NCI-H1436 treated with DMSO at 0.1 percent for 48 hours (cell line): ENCODE measurements around the gene ADAD1.

Source experiments
- DNase-seq: peaks from one replicate; lab custom pipeline; 2025; lab: John Stamatoyannopoulos, UW

The ADAD1 gene

DNA sequence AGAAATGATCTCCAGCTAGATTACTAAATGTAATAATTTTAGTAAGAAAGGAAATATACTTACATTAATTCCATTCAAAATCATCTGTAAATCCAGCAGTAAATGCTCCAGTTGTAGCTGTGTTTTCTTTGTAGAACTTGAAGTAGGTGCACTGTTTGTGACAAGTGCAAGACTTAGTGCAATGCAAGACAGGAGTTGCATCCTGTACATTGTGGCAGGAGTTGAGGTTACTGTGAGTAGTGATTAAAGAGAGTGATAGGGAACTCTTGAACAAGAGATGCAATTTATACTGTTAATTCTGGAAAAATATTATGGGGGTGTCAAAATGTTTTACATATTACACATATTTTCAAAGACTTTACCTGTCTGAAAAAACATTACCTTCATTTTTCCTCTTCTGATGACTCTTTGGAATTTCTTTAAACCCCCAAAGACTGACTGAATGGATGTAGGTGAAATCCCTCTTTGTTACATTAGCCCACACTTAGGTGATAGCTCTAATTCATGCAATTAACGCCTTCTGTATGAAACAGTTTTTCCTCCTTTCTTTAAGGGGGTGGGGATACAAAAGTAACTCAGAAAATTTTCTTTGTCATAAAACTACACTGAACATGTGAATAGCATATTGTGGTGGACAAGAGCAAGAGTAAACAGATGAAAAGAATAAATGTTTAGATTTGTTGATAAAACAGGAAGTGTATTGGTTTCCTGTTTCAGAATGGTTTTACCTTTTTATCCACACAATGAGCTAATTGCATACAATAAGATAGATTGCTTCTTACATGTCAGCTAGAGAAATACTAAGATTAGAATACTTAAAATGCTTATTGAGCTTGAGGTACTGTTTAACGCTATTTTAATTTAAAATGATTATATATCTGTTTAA, 77.7 kb downstream of the ADAD1 start, which contains the start of gene IL2:
IL2 (minus strand) TSS at position 495 of the 886 bp plus-strand sequence; CDS start at position 210, 285 bp downstream.
- no peak for DNase-seq

- DNase-seq = no peak
Observed at GRCh38 chr4:122458625-122459024, 79.8 kb downstream of the ADAD1 start.

DNA sequence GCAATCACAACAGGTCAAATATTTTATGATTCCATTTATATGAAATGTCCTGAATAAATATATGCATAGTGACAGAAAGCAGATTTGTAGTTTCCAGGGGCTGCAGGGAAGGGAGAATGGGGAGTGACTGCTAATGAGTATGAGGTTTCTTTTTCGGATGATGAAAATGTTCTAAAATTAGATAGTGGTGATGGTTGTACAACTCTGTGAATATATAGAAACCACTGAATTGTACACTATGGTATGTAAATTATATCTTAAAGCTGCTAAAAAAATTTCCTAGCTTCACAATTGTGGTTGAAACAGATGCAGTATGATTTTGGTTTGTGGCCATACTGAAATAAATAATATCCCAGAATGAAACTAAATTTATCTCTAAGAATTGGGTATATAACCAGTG, 90.6 kb downstream of the ADAD1 start:
- DNase-seq = no peak

DNA sequence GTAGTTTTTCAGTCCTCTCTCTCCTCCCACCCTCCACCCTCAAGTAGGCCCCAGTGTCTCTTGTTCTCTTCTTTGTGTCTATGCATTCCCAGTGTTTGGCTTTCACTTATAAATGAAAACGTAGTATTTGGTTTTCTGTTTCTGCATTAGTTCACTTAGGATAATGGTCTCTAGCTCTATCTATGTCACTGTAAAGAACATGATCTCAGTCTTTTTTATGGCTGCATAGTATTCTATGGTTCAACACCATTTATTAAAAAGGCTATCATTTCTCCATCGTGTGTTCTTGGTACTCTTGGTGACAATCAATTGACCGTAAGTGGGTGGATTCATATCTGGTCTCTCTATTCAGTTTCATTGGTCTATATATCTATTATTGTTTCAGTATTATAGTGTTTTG, 96.4 kb downstream of the ADAD1 start:
- DNase-seq = no peak

DNA sequence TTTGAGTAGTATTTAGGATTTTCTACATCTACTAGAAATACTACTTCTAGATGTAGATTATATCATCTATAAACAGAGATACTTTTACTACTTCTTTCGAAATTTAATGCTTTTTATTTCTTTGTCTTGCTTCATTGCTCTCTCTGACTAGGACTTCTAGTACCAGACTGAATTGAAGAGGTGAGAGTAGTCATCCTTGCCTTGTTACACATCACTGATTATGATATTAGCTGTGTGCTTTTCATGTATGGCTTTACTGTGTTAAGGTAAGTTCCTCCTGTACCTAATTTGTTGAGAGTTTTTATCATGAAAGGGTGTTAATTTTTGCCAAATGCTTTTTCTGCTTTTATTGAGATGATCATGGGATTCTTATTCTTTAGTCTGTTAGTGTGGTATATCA, 97.3 kb downstream of the ADAD1 start:
- DNase-seq = no peak

- no peak for DNase-seq
Observed at GRCh38 chr4:122476745-122477144, 97.9 kb downstream of the ADAD1 start.
